KMS-11 (cell line): ENCODE data around the gene LENEP.
A peak's percentile ranks its signal among the peaks of the same experiment; 100 is the strongest.

Source experiments
- H2AFZ ChIP-seq: fragments of 200-600 bp; sonication (generic); 2 replicates; pipeline ENCODE4 v1.6.1; 2016; ENCODE audit warnings: antibody characterized with exemption, mixed run types, low read depth
- H3K27ac ChIP-seq: fragments of 200-600 bp; sonication (generic); 2 replicates; pipeline ENCODE4 v1.6.1; 2016; ENCODE audit warnings: mild to moderate bottlenecking, mixed run types
- H3K27me3 ChIP-seq: fragments of 200-600 bp; sonication (generic); 2 replicates; pipeline ENCODE4 v1.6.1; 2017; ENCODE audit warnings: mild to moderate bottlenecking, low read depth, mixed run types, moderate library complexity; ENCODE audit not compliant: insufficient read depth
- H3K36me3 ChIP-seq: fragments of 200-600 bp; sonication (generic); 2 replicates; pipeline ENCODE4 v1.6.1; 2017; ENCODE audit warnings: mild to moderate bottlenecking, mixed run types; ENCODE audit not compliant: insufficient read depth
- H3K4me1 ChIP-seq: fragments of 200-600 bp; sonication (generic); 2 replicates; pipeline ENCODE4 v1.6.1; 2016; ENCODE audit warnings: mild to moderate bottlenecking, low read depth, mixed run types; ENCODE audit not compliant: poor library complexity, severe bottlenecking
- H3K4me2 ChIP-seq: fragments of 200-600 bp; sonication (generic); 2 replicates; pipeline ENCODE4 v1.7.0; 2016; ENCODE audit warnings: mild to moderate bottlenecking, mixed run types
- H3K4me3 ChIP-seq: fragments of 200-600 bp; sonication (generic); IDR thresholded peaks from 2 replicates; pipeline ENCODE4 v1.6.1; 2017; ENCODE audit warnings: low read depth, low read length, mixed read lengths; ENCODE audit not compliant: insufficient read depth
- H3K79me2 ChIP-seq: fragments of 200-600 bp; sonication (generic); 2 replicates; pipeline ENCODE4 v1.6.1; 2016; ENCODE audit warnings: low read depth, mixed run types; ENCODE audit not compliant: insufficient read depth
- H3K9ac ChIP-seq: fragments of 200-600 bp; sonication (generic); 2 replicates; pipeline ENCODE4 v1.6.1; 2016; ENCODE audit warnings: mild to moderate bottlenecking, mixed run types
- H4K20me1 ChIP-seq: fragments of 200-600 bp; sonication (generic); 2 replicates; pipeline ENCODE4 v1.6.1; 2016; ENCODE audit warnings: mild to moderate bottlenecking, mixed run types; ENCODE audit not compliant: insufficient read depth
- CTCF ChIP-seq: fragments of 200-600 bp; sonication (generic); conservative IDR thresholded peaks from 2 replicates; pipeline ENCODE4 v1.6.1; 2017; ENCODE audit warnings: low read depth, mild to moderate bottlenecking, antibody characterized with exemption, low read length, moderate library complexity, mixed read lengths

The LENEP gene

GRCh38 chr1:155003227-155003765 is 9.9 kb downstream of the LENEP start:
- Histone ChIP-seq H3K4me3 (peak overlapping the region; percentile 100), H3K4me1 (peaks cover 48% of the 10 kb centered on the region), H3K79me2 (peaks cover 54% of the 10 kb centered on the region), H4K20me1 (no peaks in the 10 kb centered on the region), H3K27me3 (no peaks in the 10 kb centered on the region), H3K9ac (peak overlapping the region; percentile 85), H3K27ac (peak overlapping the region; percentile 72), H3K4me2 (peak overlapping the region; percentile 89), H2AFZ (peak overlapping the region; percentile 68), H3K36me3 (no peaks in the 10 kb centered on the region)
- 0 out of 2 replicates have a peak, but pooled peaks have one; percentile 40 for TF ChIP-seq CTCF

GRCh38 chr1:155003766-155004351 is 10.5 kb downstream of the LENEP start:
- peaks cover 44% of the 10 kb centered on the region for H3K4me1 ChIP-seq
- peak overlapping the region; percentile 89 for H3K4me2 ChIP-seq
- H2AFZ ChIP-seq = peak overlapping the region; percentile 68
- no peaks in the 10 kb centered on the region for H3K27me3 ChIP-seq
- no peaks in the 10 kb centered on the region for H4K20me1 ChIP-seq
- no peak for TF ChIP-seq CTCF
- H3K79me2 ChIP-seq = peaks cover 54% of the 10 kb centered on the region
- H3K4me3 ChIP-seq = peak overlapping the region; percentile 100
- H3K9ac ChIP-seq = peak overlapping the region; percentile 85
- no peaks in the 10 kb centered on the region for H3K36me3 ChIP-seq
- peak overlapping the region; percentile 72 for H3K27ac ChIP-seq

- H3K9ac ChIP-seq = peak overlapping the region; percentile 85
- H3K36me3 ChIP-seq = no peaks in the 10 kb centered on the region
- peak overlapping the region; percentile 100 for H3K4me3 ChIP-seq
- peaks cover 41% of the 10 kb centered on the region for H3K4me1 ChIP-seq
- peak overlapping the region; percentile 89 for H3K4me2 ChIP-seq
- no peaks in the 10 kb centered on the region for H4K20me1 ChIP-seq
- peak overlapping the region; percentile 68; the same call in 1 of the 2 replicates for H2AFZ ChIP-seq
- peak overlapping the region; percentile 72 for H3K27ac ChIP-seq
- TF ChIP-seq CTCF = no peak
- H3K27me3 ChIP-seq = no peaks in the 10 kb centered on the region
- peaks cover 57% of the 10 kb centered on the region for H3K79me2 ChIP-seq
These were observed 11.1 kb downstream of the LENEP start for GRCh38 chr1:155004352-155005075.

GRCh38 chr1:155005076-155006011 is 12.0 kb downstream of the LENEP start:
- Histone ChIP-seq H2AFZ (no peak overlapping the region), H3K4me2 (peak overlapping the region; percentile 89), H3K27ac (peak overlapping the region; percentile 72), H3K27me3 (no peaks in the 10 kb centered on the region), H3K9ac (peak overlapping the region; percentile 85; the same call in 1 of the 2 replicates), H4K20me1 (no peaks in the 10 kb centered on the region), H3K4me1 (peaks cover 34% of the 10 kb centered on the region), H3K4me3 (no peak overlapping the region), H3K79me2 (peaks cover 60% of the 10 kb centered on the region), H3K36me3 (no peaks in the 10 kb centered on the region)
- TF ChIP-seq CTCF = no peak
